Astrocyte of the spinal cord (primary cell): ENCODE measurements around the gene SLC26A2.
"Not testable (repeated sequence)": the region's sequence is repeated elsewhere in the genome, so short reads cannot be mapped to it uniquely, and the experiment has no call there.

Experiments
- DNase-seq: peaks from one replicate; pipeline ENCODE4 v3.0.0; 2011; ENCODE audit warnings: low read depth, low spot score
- H3K4me3 ChIP-seq: 2 replicates; pipeline ENCODE4 v1.5.1; 2011; ENCODE audit warnings: low read depth, mild to moderate bottlenecking, low read length, moderate library complexity
- in situ Hi-C: cut with HindIII; loops from 2 replicates; pipeline ENCODE4 v1.10.0; 2017; ENCODE audit warnings: low sequenced_read_pairs
- TF ChIP-seq, protein P1 (sequence below): IDR thresholded peaks from 2 replicates; pipeline ENCODE4 v1.5.1; 2012; ENCODE audit warnings: low read depth, mild to moderate bottlenecking, low read length, inconsistent platforms

Gene SLC26A2

GRCh38 chr5:149941795-149942194 is 18.8 kb upstream of the SLC26A2 start:
- H3K4me3 ChIP-seq: no peak overlapping the region
- in situ Hi-C loops: no loop called here
- no peak for DNase-seq
- TF ChIP-seq, protein P1, sequence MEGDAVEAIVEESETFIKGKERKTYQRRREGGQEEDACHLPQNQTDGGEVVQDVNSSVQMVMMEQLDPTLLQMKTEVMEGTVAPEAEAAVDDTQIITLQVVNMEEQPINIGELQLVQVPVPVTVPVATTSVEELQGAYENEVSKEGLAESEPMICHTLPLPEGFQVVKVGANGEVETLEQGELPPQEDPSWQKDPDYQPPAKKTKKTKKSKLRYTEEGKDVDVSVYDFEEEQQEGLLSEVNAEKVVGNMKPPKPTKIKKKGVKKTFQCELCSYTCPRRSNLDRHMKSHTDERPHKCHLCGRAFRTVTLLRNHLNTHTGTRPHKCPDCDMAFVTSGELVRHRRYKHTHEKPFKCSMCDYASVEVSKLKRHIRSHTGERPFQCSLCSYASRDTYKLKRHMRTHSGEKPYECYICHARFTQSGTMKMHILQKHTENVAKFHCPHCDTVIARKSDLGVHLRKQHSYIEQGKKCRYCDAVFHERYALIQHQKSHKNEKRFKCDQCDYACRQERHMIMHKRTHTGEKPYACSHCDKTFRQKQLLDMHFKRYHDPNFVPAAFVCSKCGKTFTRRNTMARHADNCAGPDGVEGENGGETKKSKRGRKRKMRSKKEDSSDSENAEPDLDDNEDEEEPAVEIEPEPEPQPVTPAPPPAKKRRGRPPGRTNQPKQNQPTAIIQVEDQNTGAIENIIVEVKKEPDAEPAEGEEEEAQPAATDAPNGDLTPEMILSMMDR: no peak

DNA sequence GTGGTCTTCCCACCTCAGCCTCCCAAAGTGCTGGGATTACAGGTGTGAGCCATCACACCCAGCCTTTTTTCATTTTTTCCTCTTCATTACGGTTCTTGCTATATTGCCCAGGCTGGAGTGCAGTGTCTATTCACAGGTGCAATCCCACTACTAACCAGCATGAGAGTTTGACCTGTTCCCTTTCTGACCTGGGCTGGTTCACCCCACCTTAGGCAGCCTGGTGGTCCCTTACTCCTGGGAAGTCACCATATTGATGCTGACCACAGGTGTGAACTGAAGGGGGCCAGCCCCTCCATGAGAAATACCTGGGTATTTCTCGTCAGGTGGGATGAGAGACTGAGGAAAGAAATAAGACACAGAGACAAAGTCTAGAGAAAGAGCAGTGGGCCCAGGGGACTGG is 18.4 kb upstream of the SLC26A2 start:
- in situ Hi-C loops: no loop called here
- TF ChIP-seq, protein P1: no peak
- H3K4me3 ChIP-seq: no peak overlapping the region
- no peak for DNase-seq

DNA sequence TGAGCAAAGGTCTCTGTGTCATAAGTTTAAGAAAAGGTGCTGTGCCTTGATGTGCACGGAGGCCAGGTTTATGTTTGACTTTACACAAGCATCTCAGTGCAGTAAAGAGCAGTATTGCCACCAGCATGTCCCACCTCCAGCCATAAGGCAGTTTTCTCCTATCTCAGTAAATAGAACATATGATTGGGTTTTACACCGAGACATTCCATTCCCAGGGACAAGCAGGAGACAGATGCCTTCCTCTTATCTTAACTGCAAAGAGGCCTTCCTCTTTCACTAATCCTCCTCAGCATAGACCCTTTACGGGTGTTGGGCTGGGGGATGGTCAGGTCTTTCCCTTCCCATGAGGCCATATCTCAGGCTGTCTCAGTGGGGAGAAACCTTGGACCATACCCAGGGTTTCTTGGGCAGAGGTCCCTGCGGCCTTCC is 17.8 kb upstream of the SLC26A2 start:
- H3K4me3 ChIP-seq, in situ Hi-C loops, DNase-seq: not testable (repeated sequence)

DNA sequence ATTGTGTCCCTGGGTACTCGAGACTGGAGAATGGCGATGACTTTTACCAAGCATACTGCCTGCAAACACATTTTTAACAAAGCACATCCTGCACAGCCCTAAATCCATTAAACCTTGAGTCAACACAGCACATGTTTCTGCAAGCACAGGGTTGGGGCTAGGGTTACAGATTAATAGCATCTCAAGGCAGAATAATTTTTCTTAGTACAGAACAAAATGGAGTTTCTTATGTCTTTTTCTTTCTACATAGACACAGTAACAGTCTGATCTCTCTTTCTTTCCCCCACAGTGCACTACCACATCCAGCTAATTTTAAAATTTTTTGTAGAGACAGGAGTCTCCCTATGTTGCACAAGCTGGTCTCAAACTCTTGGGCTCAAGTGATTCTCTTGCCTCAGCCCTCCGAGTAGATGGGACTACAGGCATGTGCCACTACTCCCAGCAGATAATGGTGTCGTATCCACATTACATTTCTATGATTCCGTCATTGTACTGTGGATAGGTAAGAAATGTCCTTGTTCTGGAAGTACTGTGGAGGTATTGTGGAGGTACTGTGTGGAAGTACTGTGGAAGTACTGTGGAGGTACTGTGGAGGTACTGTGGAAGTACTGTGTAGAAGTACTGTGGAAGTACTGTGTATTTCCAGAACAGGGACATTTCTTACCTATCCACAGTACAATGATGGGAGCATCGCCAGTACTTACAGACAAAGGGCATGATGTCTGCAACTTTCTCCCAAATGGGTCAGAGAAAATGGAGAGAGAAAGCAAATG is 17.2 kb upstream of the SLC26A2 start:
- H3K4me3 ChIP-seq, DNase-seq, in situ Hi-C loops: not testable (repeated sequence)

DNA sequence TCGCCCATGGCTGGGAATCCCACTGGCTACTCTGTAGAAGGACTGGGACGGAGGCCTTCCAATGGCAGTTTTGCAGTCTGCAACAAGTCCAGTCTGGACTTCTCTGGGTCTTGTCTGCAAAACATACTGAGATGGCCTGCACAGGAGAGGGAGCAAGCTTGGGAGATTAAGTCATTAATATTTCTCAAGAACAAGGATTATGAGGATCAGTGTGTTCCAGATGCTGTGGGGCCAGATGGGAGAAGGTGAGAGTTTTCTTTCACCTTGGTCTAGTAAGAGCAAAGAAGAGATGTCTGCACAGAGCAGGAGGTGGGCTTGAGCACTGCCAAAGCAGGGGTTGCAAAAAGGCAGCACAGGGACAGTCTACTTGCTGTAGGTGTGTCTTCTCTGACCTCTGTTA is 15.9 kb upstream of the SLC26A2 start, which contains the start of gene PDE6A:
TSS of gene PDE6A (minus strand) at position 128 of the 400 bp plus-strand sequence. CDS start at position 8, 120 bp downstream.
- TF ChIP-seq, protein P1: no peak
- in situ Hi-C loops: no loop called here
- no peak for DNase-seq
- H3K4me3 ChIP-seq: no peak within 1 kb of the TSS

GRCh38 chr5:149946118-149946517 is 14.4 kb upstream of the SLC26A2 start:
- TF ChIP-seq, protein P1: no peak
- no peak for DNase-seq
- in situ Hi-C loops: no loop called here
- H3K4me3 ChIP-seq: no peak overlapping the region

DNA sequence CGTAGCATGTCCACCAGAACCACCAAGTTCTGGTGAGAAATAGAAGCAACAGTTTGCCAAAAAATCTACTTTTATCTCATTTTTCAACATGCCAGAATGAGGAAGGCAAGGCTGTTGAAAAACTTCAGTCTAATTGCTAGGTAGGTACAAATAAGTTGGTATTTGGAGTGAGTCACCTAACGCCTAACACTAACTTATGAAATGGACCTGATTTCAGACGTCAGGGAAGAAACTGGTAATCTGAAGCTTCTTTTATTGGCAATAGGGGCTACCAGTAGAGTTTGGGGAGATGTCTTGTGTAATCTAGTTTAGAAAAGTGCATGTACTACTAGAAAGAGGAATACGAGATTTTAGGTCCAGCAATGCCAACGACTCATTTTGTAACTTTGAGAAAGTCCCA is 11.6 kb upstream of the SLC26A2 start:
- no peak overlapping the region for H3K4me3 ChIP-seq
- in situ Hi-C loops: no loop called here
- no peak for DNase-seq
- TF ChIP-seq, protein P1: no peak
